Activated CD4-positive, alpha-beta T cell treated with anti-CD3 and anti-CD28 coated beads, Interleukin-2, Interleukin-4, amounts not matched to agents 100 ng/mL and 50 ng/mL, durations not matched to agents 16 hours and 8 hours (primary cell): ENCODE data around the gene LPP.

Experiments used
- DNase-seq: peaks from one replicate; pipeline ENCODE4 v3.0.0-alpha.2; 2020; ENCODE audit warnings: low spot score

The LPP gene

GRCh38 chr3:188198001-188198400, 44.0 kb downstream of the LPP start:
- no peak for DNase-seq

DNA sequence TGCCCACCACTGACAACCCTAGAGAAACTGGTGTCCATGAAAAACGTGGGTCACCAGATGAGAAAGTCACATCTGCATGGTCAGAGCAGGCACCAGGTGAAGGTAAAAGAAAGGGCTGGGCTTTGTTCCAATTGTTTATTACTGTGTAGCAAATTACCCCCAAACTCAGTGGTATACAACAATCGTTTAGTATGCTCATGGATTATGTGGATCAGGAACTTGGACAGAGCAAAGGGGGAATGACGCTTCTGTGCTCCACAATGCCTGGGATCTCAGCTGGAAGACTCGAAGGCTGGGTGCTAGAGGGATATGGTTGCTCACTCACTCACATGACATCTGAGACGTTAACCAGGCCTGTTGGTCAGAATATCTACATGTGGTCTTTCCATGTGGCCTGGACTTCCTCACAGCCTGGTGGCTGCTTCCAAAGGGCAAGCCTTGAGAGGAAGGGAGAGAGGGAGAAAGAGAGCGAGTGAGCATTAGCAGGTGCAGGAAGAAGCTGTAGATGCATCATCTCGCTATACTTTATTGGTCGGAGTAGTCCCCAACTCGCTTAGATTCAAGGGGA, 44.9 kb downstream of the LPP start:
- no peak for DNase-seq

GRCh38 chr3:188199386-188199785, 45.4 kb downstream of the LPP start:
- DNase-seq = no peak

- no peak for DNase-seq
These were observed 46.5 kb downstream of the LPP start for GRCh38 chr3:188200481-188200880.

- no peak for DNase-seq
These were observed 48.6 kb downstream of the LPP start for GRCh38 chr3:188202358-188203138.

DNA sequence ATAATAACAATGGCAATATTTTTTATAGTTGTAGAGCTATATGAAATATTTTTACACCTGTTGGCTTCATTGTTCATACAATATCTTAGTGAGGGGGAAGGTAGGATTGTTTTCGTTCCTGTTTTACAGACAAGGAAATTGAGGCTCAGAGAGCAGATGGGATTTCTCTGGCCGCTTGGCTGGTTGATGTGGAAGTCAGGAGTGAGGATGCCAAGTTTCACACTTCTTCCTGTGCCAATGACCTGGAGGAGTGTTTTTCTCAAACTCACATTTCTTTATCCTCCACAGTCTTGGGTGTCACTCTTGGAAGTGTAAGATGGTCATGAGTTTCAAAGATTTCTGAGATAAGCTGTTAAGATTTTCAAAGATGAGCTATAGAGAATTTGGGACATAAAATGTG, 50.6 kb downstream of the LPP start:
- no peak for DNase-seq

DNA sequence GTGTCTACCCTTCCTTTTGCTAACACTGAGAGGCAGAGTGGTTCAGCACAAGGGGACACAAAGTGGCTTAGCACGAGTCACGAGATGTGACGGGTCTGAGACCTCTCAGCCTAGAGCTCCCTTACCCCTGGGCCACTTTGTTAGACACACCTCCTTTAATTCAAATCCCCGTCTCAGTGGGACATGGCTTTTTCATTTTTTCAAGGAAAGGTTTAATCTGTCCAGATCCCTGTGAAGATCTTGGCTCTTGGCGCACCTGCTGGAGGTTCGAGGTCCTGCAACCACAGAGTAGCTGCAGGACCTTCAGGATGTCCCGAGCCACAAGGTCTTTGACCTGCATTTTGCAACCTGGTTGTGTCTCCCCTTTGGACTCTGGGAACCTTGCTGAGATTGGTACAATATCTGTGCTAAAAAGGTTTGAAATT, 52.0 kb downstream of the LPP start:
- no peak for DNase-seq

GRCh38 chr3:188206787-188207186, 52.8 kb downstream of the LPP start:
- no peak for DNase-seq

- DNase-seq = no peak
These were observed 54.1 kb downstream of the LPP start for GRCh38 chr3:188207941-188208515.

GRCh38 chr3:188208516-188208981, 54.6 kb downstream of the LPP start:
- no peak for DNase-seq

GRCh38 chr3:188209034-188209433, 55.1 kb downstream of the LPP start:
- DNase-seq = no peak

- DNase-seq = no peak
These were observed 55.8 kb downstream of the LPP start for GRCh38 chr3:188209740-188210139.

GRCh38 chr3:188211476-188211875, 57.5 kb downstream of the LPP start:
- no peak for DNase-seq

GRCh38 chr3:188212308-188212969, 58.5 kb downstream of the LPP start:
- no peak for DNase-seq

DNA sequence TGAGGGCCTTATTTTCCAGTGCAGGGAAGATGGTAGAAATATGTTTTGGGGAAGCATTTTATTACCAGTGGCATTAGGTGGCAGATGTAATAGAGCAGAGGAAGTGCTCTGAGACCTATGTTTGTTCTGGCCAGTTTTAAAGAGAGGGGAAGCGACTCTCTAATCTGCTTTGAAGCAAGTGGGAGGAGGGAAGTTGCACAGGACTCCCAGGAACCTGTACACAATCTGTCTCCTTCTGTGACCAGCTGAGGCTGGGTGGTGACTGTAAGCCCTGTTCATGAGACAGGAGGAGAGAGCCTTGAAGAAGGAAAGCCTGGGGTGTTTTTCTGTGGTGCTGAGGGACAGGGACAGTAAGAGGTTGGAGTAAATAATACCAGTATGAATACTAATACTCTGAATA, 60.5 kb downstream of the LPP start:
- no peak for DNase-seq

DNA sequence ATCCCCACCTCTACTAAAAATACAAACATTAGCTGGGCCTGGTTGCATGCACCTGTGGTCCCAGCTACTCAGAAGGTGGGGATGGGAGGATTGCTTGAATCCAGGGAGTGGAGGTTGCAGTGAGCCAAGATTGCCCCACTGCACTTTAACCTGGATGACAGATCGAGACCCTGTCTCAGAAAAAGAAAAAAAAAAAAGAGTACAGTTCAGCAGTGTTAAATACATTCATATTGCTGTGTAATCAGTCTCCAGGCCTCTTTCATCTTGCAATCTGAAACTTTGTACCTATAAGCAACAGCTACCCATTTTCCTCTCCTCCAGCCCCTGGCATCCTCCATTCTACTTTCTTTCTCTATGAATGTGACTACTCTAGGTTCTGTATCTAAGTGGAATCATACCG, 61.2 kb downstream of the LPP start:
- no peak for DNase-seq

GRCh38 chr3:188217011-188217463, 63.1 kb downstream of the LPP start:
- no peak for DNase-seq

DNA sequence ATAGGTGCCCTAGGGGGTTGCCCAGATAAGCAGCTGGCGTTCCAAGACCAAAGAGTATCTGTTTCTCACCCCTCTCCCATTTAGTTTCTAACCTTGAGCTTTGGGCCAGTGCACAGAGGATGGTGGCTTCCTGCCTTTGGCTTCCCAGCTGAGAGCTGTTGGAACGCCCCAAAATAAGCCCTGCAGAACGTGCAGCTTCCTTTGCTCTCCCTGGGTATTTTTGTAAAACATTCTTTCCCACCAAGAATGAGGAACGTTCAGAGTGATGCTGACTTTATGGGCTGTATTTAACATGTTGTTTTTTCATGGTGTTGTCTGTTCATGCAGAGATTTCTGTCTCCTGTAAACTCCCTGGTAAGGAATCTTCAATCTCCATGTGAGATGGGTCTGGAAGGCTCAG, 63.8 kb downstream of the LPP start:
- no peak for DNase-seq

DNA sequence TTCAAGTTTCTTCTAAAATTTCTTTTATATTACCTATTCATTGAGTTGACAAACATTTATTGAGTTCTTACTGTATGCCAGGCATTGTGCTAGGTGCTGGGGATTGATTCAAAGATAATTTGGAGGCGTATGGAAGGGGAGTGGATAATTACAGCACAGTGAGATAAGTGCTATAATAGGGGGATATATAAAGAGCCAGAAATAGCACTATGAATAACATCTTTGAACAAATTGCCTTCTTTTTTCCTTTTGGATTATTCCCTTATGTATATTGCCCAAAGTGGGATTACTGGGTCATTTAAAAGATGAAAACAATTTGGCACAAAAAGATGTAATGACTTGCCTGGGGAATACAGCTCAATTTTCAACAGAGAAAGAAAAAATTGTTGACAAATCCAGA, 64.6 kb downstream of the LPP start:
- DNase-seq = no peak

DNA sequence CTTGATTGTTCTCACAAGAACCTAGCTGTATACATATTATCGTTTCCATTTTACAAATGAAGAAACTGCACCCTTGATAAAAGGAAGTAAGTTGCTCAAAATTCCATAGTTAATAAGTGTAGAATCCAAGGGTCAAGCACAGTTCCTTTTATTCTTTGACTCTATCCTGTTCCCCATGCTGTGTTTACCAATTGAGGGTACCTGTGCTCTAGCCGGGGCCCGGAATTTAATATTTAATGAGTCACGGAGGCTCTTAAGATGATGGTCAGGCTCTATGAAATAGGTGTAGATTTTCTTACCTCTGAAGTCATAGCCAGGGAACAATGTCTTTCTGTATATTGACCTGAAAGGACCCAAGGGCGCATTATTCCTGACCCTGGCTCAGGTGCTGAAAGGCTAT, 65.2 kb downstream of the LPP start:
- no peak for DNase-seq

DNA sequence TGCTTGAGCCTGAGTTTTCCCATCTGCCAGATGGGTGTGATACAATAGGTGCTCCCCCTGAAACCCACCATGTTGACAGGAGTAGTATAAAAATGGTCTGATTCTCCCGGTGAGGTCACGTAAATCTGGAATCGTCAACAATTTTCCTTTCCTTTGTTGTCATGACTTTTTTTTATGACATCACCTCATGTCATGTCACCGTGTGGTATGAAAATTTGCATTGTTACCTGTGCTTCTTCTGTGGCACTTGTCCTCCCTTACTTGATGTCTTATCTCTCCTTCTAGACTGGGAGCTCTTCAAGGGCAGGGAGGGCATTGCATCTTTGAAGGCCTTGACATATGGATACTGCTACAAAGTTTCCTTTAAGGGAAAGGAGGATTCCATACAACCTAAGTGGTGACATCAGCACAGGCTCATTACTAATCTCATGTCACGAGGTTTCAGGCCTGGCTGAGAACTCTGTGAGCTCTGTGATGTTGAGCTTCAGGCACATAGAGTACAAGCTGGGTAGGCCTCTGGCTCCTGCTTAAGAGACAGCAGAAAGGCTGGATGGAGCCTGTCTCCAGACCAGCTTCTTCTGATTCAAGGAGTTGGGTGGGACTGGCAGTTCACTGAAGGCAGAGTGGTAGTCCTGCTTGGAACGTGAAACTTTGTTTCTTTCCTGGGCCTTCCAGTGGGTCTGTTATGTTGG, 66.3 kb downstream of the LPP start:
- no peak for DNase-seq
